Uterus (tissue), 4 donors: ENCODE data around the gene SLC38A10. TPM values are rescaled to one million over a fixed set of nuclear protein-coding genes. Genes with fewer than 3 reads are reported as not detected.

ENCODE experiments used
- DNase-seq, 2 donors: peaks; one replicate each; pipeline ENCODE4 v3.0.0-alpha.2; 2019 to 2020
- H3K27ac ChIP-seq, 2 donors: fragments of 200-600 bp; sonication (generic); 1 replicate in 1 of 2; 2 replicates in 1 of 2; pipeline ENCODE4 v1.5.1; 2016 to 2018
- H3K27me3 ChIP-seq, 2 donors: fragments of 200-600 bp; sonication (generic); one replicate each; pipeline ENCODE4 v1.5.1; 2018 to 2019; ENCODE audit warnings: control low read depth in 1 of 2
- H3K36me3 ChIP-seq, 2 donors: fragments of 200-600 bp; sonication (generic); one replicate each; pipeline ENCODE4 v1.5.1; 2019; ENCODE audit warnings: control low read depth in 1 of 2
- H3K4me1 ChIP-seq, 2 donors: fragments of 200-600 bp; sonication (generic); one replicate each; pipeline ENCODE4 v1.5.1; 2018 to 2019; ENCODE audit warnings: control low read depth in 1 of 2
- H3K4me3 ChIP-seq, 2 donors: fragments of 200-600 bp; sonication (generic); 1 replicate in 1 of 2; 2 replicates in 1 of 2; pipeline ENCODE4 v1.5.1; 2018 to 2019; ENCODE audit warnings: mild to moderate bottlenecking in 1 of 2
- H3K9me3 ChIP-seq, 2 donors: fragments of 200-600 bp; sonication (generic); one replicate each; pipeline ENCODE4 v1.5.1; 2019; ENCODE audit warnings: control low read depth in 1 of 2
- CTCF ChIP-seq, 4 experiments: fragments of 200-600 bp in 2 of 4; fragments of 450-650 bp in 2 of 4; sonication (generic) in 2 of 4; IDR thresholded peaks; one replicate each; pipeline ENCODE4 v1.5.1; 2016 to 2019; ENCODE audit warnings: antibody characterized with exemption in 4 of 4, mild to moderate bottlenecking in 2 of 4, moderate library complexity in 1 of 4
- POLR2A ChIP-seq, 2 donors: fragments of 450-650 bp; IDR thresholded peaks; one replicate each; pipeline ENCODE4 v1.6.1; 2016; ENCODE audit warnings: antibody characterized with exemption in 2 of 2, mild to moderate bottlenecking in 1 of 2, moderate library complexity in 1 of 2
- intact Hi-C: fragments of 100-400 bp; cut with DNase I; formaldehyde crosslinking; loops from one replicate; pipeline ENCODE4 v1.15.1; 2023; ENCODE audit warnings: low total_unique reads
- total RNA-seq, 4 donors: library from RNA; depleted of rRNA in 3 of 4; stranded (reverse); fragments of >200 nt in 3 of 4; gene quantifications; one replicate each; pipeline versions ENCODE4 v1.1.0 to v1.2.4, GENCODE V29; 2014 to 2023
- donor health status: DM: yes; HTN: yes; CAD: no.

Gene SLC38A10
- total RNA-seq, 4 donors from 2014 or later: 50.7 to 55.4 (median 53.3) TPM

- intact Hi-C loops: no loop called here
- Histone ChIP-seq H3K9me3 (no peaks in the 10 kb centered on the region), H3K27ac (no peak overlapping the region), H3K36me3 (no peaks in the 10 kb centered on the region), H3K27me3 (no peaks in the 10 kb centered on the region), H3K4me3 (no peak overlapping the region), H3K4me1 (peaks cover 0 to 6% of the 10 kb centered on the region in 2 donors)
- TF ChIP-seq POLR2A (IDR thresholded peaks at IDR 0.05) (no peak), CTCF (IDR thresholded peaks at IDR 0.05) (no peak)
- no peak for DNase-seq
These were observed 61.1 kb downstream of the SLC38A10 start for GRCh38 chr17:81233811-81234505.

GRCh38 chr17:81233316-81233715 is 61.8 kb downstream of the SLC38A10 start:
- H3K9me3 ChIP-seq: no peaks in the 10 kb centered on the region
- no peak overlapping the region for H3K4me3 ChIP-seq
- intact Hi-C loops: no loop called here
- DNase-seq: no peak
- H3K27me3 ChIP-seq: no peaks in the 10 kb centered on the region
- no peak for TF ChIP-seq POLR2A (IDR thresholded peaks at IDR 0.05)
- no peak for TF ChIP-seq CTCF (IDR thresholded peaks at IDR 0.05)
- H3K4me1 ChIP-seq: peaks cover 0 to 6% of the 10 kb centered on the region in 2 donors
- H3K27ac ChIP-seq: no peak overlapping the region
- H3K36me3 ChIP-seq: no peaks in the 10 kb centered on the region

GRCh38 chr17:81232616-81233241 is 62.4 kb downstream of the SLC38A10 start:
- no peaks in the 10 kb centered on the region for H3K9me3 ChIP-seq
- no peak overlapping the region for H3K4me3 ChIP-seq
- no peak for DNase-seq
- peaks cover 0 to under 1% of the 10 kb centered on the region in 2 donors for H3K4me1 ChIP-seq
- H3K36me3 ChIP-seq: no peaks in the 10 kb centered on the region
- TF ChIP-seq CTCF (IDR thresholded peaks at IDR 0.05) (no peak), POLR2A (IDR thresholded peaks at IDR 0.05) (no peak)
- intact Hi-C loops: no loop called here
- H3K27ac ChIP-seq: no peak overlapping the region
- no peaks in the 10 kb centered on the region for H3K27me3 ChIP-seq

GRCh38 chr17:81231766-81232581 is 63.1 kb downstream of the SLC38A10 start:
- no peaks in the 10 kb centered on the region for H3K36me3 ChIP-seq
- TF ChIP-seq CTCF (IDR thresholded peaks at IDR 0.05) (no peak), POLR2A (IDR thresholded peaks at IDR 0.05) (no peak)
- H3K4me3 ChIP-seq: no peak overlapping the region
- no peak for DNase-seq
- H3K27me3 ChIP-seq: no peaks in the 10 kb centered on the region
- H3K27ac ChIP-seq: no peak overlapping the region
- intact Hi-C loops: no loop called here
- no peaks in the 10 kb centered on the region for H3K4me1 ChIP-seq
- no peaks in the 10 kb centered on the region for H3K9me3 ChIP-seq
